ENCODE measurements around the gene ACVRL1. TPM values are rescaled to one million over a fixed set of nuclear protein-coding genes. Genes with fewer than 3 reads are reported as not detected.

The ACVRL1 gene
- total and polyA plus RNA-seq, 10 of the 15 experiments (the other 5 are each of a cell fraction or from before 2014, with no cell fraction given), result not detected

GRCh38 chr12:51901121-51901817, 6.0 kb upstream of the ACVRL1 start:
- H3K79me2 ChIP-seq (ENCODE audit: control insufficient read depth, insufficient read depth, low read length), result no peaks in the 10 kb centered on the region
- 30% methylated on average over 14 of the region's 14 CpGs for WGBS (ENCODE audit: insufficient coverage, insufficient replicate concordance, low lambda C conversion rate, missing lambda C conversion rate)
- ChIA-PET RAD21 (ENCODE audit: unreplicated experiment) (no interaction called here), CTCF (no interaction called here), SMC1A (ENCODE audit: uncharacterized antibody, unreplicated experiment) (interaction anchor here (0.6 kb wide), 1 partner anchor 359 kb away, joined by 3 read pairs; no protein-coding TSS in a partner anchor), POLR2A (no interaction called here)
- no peaks in the 10 kb centered on the region for H3K9me3 ChIP-seq (replicated peaks; ENCODE audit: control insufficient read depth, insufficient read depth, low read length)
- no peak overlapping the region for H3K9ac ChIP-seq (ENCODE audit: control insufficient read depth, insufficient read depth, low read length)
- no peak overlapping the region for H3K4me3 ChIP-seq
- FAIRE-seq, result no peak
- H3K27me3 ChIP-seq (replicated peaks in 1 of 2; ENCODE audit: control insufficient read depth in 2 of 2, insufficient read depth in 2 of 2, low read length in 1 of 2), result peaks cover 1 to 2% of the 10 kb centered on the region in 2 experiments; a peak in 3 of 4 replicates
- no peak overlapping the region for H2AFZ ChIP-seq (ENCODE audit: control insufficient read depth, low read depth, low read length)
- H3K27ac ChIP-seq (ENCODE audit: control insufficient read depth, insufficient read depth), result no peak overlapping the region
- no peaks in the 10 kb centered on the region for H4K20me1 ChIP-seq (ENCODE audit: control insufficient read depth, insufficient read depth)
- no peaks in the 10 kb centered on the region for H3K36me3 ChIP-seq (ENCODE audit: control insufficient read depth in 2 of 2, insufficient read depth in 2 of 2, low read length in 1 of 2)
- in situ Hi-C loops (cut with MboI), result no loop called here
- no TSS peak for BruUV-seq (replicated peaks)
- no peaks in the 10 kb centered on the region for H3K4me1 ChIP-seq (ENCODE audit: control insufficient read depth, insufficient read depth, low read length)
- no peak for ATAC-seq
- intact Hi-C loops (cut with micrococcal nuclease; ENCODE audit: unreplicated experiment), result no loop called here
- H3K4me2 ChIP-seq (ENCODE audit: control insufficient read depth, insufficient read depth), result no peak overlapping the region
- DNase-seq (ENCODE audit: low read depth, low spot score), result no peak
- no peak for TF ChIP-seq ZBTB4 (CRISPR knock-in tag; IDR thresholded peaks at IDR 0.05)
- TF ChIP-seq CEBPZ (IDR thresholded peaks at IDR 0.05; ENCODE audit: low read depth, low read length), result no peak
- TF ChIP-seq NKRF (conservative IDR thresholded peaks at IDR 0.05), result no peak
- TF ChIP-seq CTCF (IDR thresholded peaks at IDR 0.05 in 2 of 3, conservative IDR thresholded peaks at IDR 0.05 in 1 of 3; ENCODE audit: control insufficient read depth in 2 of 3, extremely low read depth in 1 of 3, insufficient read depth in 1 of 3, low read depth in 3 of 3, low read length in 3 of 3), result no peak
- TF ChIP-seq SP1 (IDR thresholded peaks at IDR 0.05; ENCODE audit: low read depth, low read length), result no peak
- TF ChIP-seq ATF3 (IDR thresholded peaks at IDR 0.05; ENCODE audit: borderline replicate concordance, extremely low read depth, low read depth, low read length), result no peak
- no peak for TF ChIP-seq BCLAF1 (IDR thresholded peaks at IDR 0.05)

Data from GM12878 (cell line).